ENCODE measurements around the gene GP9. TPM values are rescaled to one million over a fixed set of nuclear protein-coding genes. Genes with fewer than 3 reads are reported as not detected.

GP9 gene
- total and polyA plus RNA-seq, 2 donors (not counting 1 experiment from before 2014, with no cell fraction given) = not detected

DNA sequence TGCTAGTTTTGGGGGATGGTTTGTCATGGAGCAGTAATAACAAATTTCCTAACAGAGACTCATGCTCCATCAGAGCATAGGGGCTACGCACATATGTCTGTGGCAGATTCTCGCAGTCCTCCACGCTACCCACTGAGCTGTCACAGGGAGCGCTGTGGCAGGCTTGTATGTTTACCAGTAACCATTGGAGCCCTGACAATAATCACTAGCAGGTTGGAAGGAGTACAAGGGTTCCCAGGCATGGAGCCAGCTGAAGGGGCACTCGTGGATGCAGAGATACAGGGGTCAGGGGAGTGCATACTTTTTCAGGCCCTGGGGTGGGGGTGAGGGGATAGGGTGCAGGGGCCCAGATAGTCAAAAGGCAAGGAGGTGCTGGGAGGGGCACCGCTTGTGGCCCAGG, 7.9 kb upstream of the GP9 start:
- Histone ChIP-seq H3K4me1 (ENCODE audit: control insufficient read depth in 2 of 2, insufficient read depth in 2 of 2, low read length in 2 of 2) (peaks cover 4 to 7% of the 10 kb centered on the region in 2 donors), H2AFZ (ENCODE audit: insufficient read depth, low read depth, low read length, poor library complexity, severe bottlenecking) (no peak overlapping the region), H4K20me1 (ENCODE audit: control insufficient read depth, insufficient read depth, low read length, poor library complexity, severe bottlenecking) (no peaks in the 10 kb centered on the region), H3K27me3 (replicated peaks in 1 of 4; ENCODE audit: control extremely low read depth in 1 of 4, control insufficient read depth in 3 of 4, insufficient read depth in 4 of 4, low read length in 3 of 4) (peaks cover 0 to 10% (median 2%) of the 10 kb centered on the region in 4 experiments), H3K36me3 (replicated peaks in 1 of 2; ENCODE audit: control extremely low read depth in 1 of 2, control insufficient read depth in 1 of 2, extremely low read depth in 1 of 2, insufficient read depth in 2 of 2, low read length in 1 of 2) (no peaks in the 10 kb centered on the region), H3K4me3 (ENCODE audit: control extremely low read depth in 1 of 5, extremely low read depth in 1 of 5, insufficient read depth in 1 of 5, low read depth in 2 of 5, low read length in 4 of 5) (no peak overlapping the region), H3K9me3 (ENCODE audit: control extremely low read depth in 1 of 3, control insufficient read depth in 2 of 3, insufficient read depth in 1 of 3, low read length in 2 of 3) (peaks cover 1 to 7% (median 4%) of the 10 kb centered on the region in 3 donors), H3K4me2 (replicated peaks; ENCODE audit: low read depth, low read length, poor library complexity, severe bottlenecking) (no peak overlapping the region), H3K9ac (ENCODE audit: low read length) (no peak overlapping the region), H3K79me2 (ENCODE audit: control insufficient read depth, insufficient read depth, low read length) (no peaks in the 10 kb centered on the region), H3K27ac (ENCODE audit: low read length in 2 of 2) (no peak overlapping the region)
- intact Hi-C loops (cut with micrococcal nuclease) = loop anchor here (1.0 to 2.0 kb wide), 5 partner anchors 26 to 193 kb away; partner anchors contain the start of gene ISY1
- POLR2A ChIA-PET = no interaction called here
- H3K27ac Mint-ChIP-seq = no peak overlapping the region
- ATAC-seq (ENCODE audit: low read depth) (no peak), DNase-seq (no peak)
- TF ChIP-seq, protein P1, sequence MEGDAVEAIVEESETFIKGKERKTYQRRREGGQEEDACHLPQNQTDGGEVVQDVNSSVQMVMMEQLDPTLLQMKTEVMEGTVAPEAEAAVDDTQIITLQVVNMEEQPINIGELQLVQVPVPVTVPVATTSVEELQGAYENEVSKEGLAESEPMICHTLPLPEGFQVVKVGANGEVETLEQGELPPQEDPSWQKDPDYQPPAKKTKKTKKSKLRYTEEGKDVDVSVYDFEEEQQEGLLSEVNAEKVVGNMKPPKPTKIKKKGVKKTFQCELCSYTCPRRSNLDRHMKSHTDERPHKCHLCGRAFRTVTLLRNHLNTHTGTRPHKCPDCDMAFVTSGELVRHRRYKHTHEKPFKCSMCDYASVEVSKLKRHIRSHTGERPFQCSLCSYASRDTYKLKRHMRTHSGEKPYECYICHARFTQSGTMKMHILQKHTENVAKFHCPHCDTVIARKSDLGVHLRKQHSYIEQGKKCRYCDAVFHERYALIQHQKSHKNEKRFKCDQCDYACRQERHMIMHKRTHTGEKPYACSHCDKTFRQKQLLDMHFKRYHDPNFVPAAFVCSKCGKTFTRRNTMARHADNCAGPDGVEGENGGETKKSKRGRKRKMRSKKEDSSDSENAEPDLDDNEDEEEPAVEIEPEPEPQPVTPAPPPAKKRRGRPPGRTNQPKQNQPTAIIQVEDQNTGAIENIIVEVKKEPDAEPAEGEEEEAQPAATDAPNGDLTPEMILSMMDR (IDR thresholded peaks at IDR 0.05) = no peak
- no peak for TF ChIP-seq EZH2 (IDR thresholded peaks at IDR 0.05; ENCODE audit: borderline replicate concordance, insufficient read depth, low read depth, low read length, poor library complexity, severe bottlenecking)
- peaks cover 31% of the 10 kb centered on the region for H3K27me3 Mint-ChIP-seq
- WGBS (ENCODE audit: insufficient coverage) = 100% methylated on average over 1 of the region's 6 CpGs
- H3K4me1 Mint-ChIP-seq = peaks cover 7% of the 10 kb centered on the region
- peaks cover 5% of the 10 kb centered on the region for H3K9me3 Mint-ChIP-seq (ENCODE audit: insufficient read depth)
- H3K4me3 Mint-ChIP-seq = no peak overlapping the region
- CTCF ChIA-PET = interaction anchor here (0.7 to 9.6 kb wide), 33 partner anchors 8 to 271 kb away, joined by 3 to 294 read pairs (median 6); partner anchors contain the start of genes COPG1 and RAB43

DNA sequence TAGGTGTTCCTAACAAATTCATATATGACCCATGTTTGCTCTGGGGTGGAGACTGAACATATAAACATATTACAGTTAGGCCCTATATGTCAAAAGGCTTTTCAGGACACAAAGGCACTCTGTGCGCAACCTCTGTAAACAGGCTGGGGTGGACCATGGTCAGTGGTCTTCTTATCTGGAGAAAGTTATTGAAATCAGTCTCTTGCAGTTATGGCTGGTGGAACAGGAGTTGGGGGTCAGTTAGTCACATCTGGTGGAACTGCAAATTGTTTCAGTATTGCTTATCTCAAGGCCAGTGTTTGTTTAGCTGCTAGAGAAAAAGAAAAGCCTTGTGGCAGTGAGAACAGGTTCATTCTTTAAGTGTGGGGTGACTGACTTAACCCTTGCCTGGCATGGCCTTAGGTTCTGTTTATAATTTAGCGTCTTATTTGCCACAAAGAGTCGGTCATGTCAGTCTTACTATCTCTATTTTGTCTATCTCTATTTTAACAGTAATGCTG, 5.9 kb upstream of the GP9 start:
- POLR2A ChIA-PET = no interaction called here
- intact Hi-C loops (cut with micrococcal nuclease) = no loop called here
- peaks cover 14% of the 10 kb centered on the region for H3K4me1 Mint-ChIP-seq

More for the DNA sequence above, 5.9 kb upstream of the GP9 start:
- Histone ChIP-seq H3K27me3 (replicated peaks in 1 of 4; ENCODE audit: control extremely low read depth in 1 of 4, control insufficient read depth in 3 of 4, insufficient read depth in 4 of 4, low read length in 3 of 4) (peaks cover 0 to 12% (median 4%) of the 10 kb centered on the region in 4 experiments), H3K4me1 (ENCODE audit: control insufficient read depth in 2 of 2, insufficient read depth in 2 of 2, low read length in 2 of 2) (peaks cover 6 to 24% of the 10 kb centered on the region in 2 donors), H3K79me2 (ENCODE audit: control insufficient read depth, insufficient read depth, low read length) (no peaks in the 10 kb centered on the region), H3K4me2 (replicated peaks; ENCODE audit: low read depth, low read length, poor library complexity, severe bottlenecking) (no peak overlapping the region), H3K9me3 (ENCODE audit: control extremely low read depth in 1 of 3, control insufficient read depth in 2 of 3, insufficient read depth in 1 of 3, low read length in 2 of 3) (peaks cover 0 to 4% (median 0%) of the 10 kb centered on the region in 3 donors), H2AFZ (ENCODE audit: insufficient read depth, low read depth, low read length, poor library complexity, severe bottlenecking) (no peak overlapping the region), H3K27ac (ENCODE audit: low read length in 2 of 2) (no peak overlapping the region), H3K36me3 (replicated peaks in 1 of 2; ENCODE audit: control extremely low read depth in 1 of 2, control insufficient read depth in 1 of 2, extremely low read depth in 1 of 2, insufficient read depth in 2 of 2, low read length in 1 of 2) (no peaks in the 10 kb centered on the region), H3K9ac (ENCODE audit: low read length) (no peak overlapping the region), H4K20me1 (ENCODE audit: control insufficient read depth, insufficient read depth, low read length, poor library complexity, severe bottlenecking) (no peaks in the 10 kb centered on the region), H3K4me3 (ENCODE audit: control extremely low read depth in 1 of 5, extremely low read depth in 1 of 5, insufficient read depth in 1 of 5, low read depth in 2 of 5, low read length in 4 of 5) (no peak overlapping the region)
- TF ChIP-seq, protein P1 (IDR thresholded peaks at IDR 0.05) = no peak
- no peak for TF ChIP-seq EZH2 (IDR thresholded peaks at IDR 0.05; ENCODE audit: borderline replicate concordance, insufficient read depth, low read depth, low read length, poor library complexity, severe bottlenecking)
- ATAC-seq (ENCODE audit: low read depth) = no peak
- CTCF ChIA-PET = interaction anchor here (1.9 to 9.6 kb wide), 8 partner anchors 13 to 262 kb away, joined by 6 to 294 read pairs (median 26); partner anchors contain the start of gene COPG1
- Mint-ChIP-seq H3K27me3 (peaks cover 25% of the 10 kb centered on the region), H3K9me3 (ENCODE audit: insufficient read depth) (no peaks in the 10 kb centered on the region), H3K27ac (no peak overlapping the region), H3K4me3 (no peak overlapping the region)
- 100% methylated on average over 1 of the region's 3 CpGs for WGBS (ENCODE audit: insufficient coverage)
- no peak for DNase-seq

All from B cell (primary cell).